ENCODE results near the gene COLGALT1. TPM values are rescaled to one million over a fixed set of nuclear protein-coding genes. Genes with fewer than 3 reads are reported as not detected.

Gene COLGALT1
- total RNA-seq, 6 donors from 2014 or later: 58.3 to 151 (median 116) TPM

GRCh38 chr19:17532557-17532956 lies 22.9 kb upstream of the COLGALT1 start:
- WGBS, 2 donors: 54 to 72% methylated on average over 7 of the region's 7 CpGs
- no peaks in the 10 kb centered on the region for H3K4me1 ChIP-seq
- H3K27ac ChIP-seq: no peak overlapping the region
- TF ChIP-seq EP300 (IDR thresholded peaks at IDR 0.05) (no peak), CTCF (IDR thresholded peaks at IDR 0.05) (no peak), POLR2AphosphoS5 (IDR thresholded peaks at IDR 0.05) (no peak), POLR2A (IDR thresholded peaks at IDR 0.05) (no peak)
- no peak for ATAC-seq (ENCODE audit: low FRiP score in 2 of 2)
- H3K36me3 ChIP-seq: no peaks in the 10 kb centered on the region
- H3K27me3 ChIP-seq: no peaks in the 10 kb centered on the region
- peaks cover 0 to 8% (median 1%) of the 10 kb centered on the region in 4 donors for H3K9me3 ChIP-seq
- no peak for DNase-seq
- H3K4me3 ChIP-seq: no peak overlapping the region

- Histone ChIP-seq H3K36me3 (no peaks in the 10 kb centered on the region), H3K9me3 (no peaks in the 10 kb centered on the region), H3K27ac (no peak overlapping the region), H3K4me1 (peaks cover 9 to 12% (median 11%) of the 10 kb centered on the region in 4 donors), H3K27me3 (no peaks in the 10 kb centered on the region), H3K4me3 (no peak overlapping the region)
- DNase-seq (no peak), ATAC-seq (ENCODE audit: low FRiP score in 2 of 2) (no peak)
- TF ChIP-seq EP300 (IDR thresholded peaks at IDR 0.05): no peak
- no peak for TF ChIP-seq POLR2A (IDR thresholded peaks at IDR 0.05)
- TF ChIP-seq POLR2AphosphoS5 (IDR thresholded peaks at IDR 0.05): no peak
- TF ChIP-seq CTCF (IDR thresholded peaks at IDR 0.05): no peak
Measured at GRCh38 chr19:17534767-17535166, 20.7 kb upstream of the COLGALT1 start.

- H3K4me1 ChIP-seq: peaks cover 9 to 14% (median 12%) of the 10 kb centered on the region in 4 donors
- DNase-seq (no peak), ATAC-seq (ENCODE audit: low FRiP score in 2 of 2) (no peak)
- H3K4me3 ChIP-seq: no peak overlapping the region
- no peaks in the 10 kb centered on the region for H3K9me3 ChIP-seq
- 77 to 82% methylated on average over 6 of the region's 6 CpGs for WGBS, 2 donors
- H3K27me3 ChIP-seq: no peaks in the 10 kb centered on the region
- no peak for TF ChIP-seq POLR2AphosphoS5 (IDR thresholded peaks at IDR 0.05)
- TF ChIP-seq POLR2A (IDR thresholded peaks at IDR 0.05): no peak
- no peak for TF ChIP-seq EP300 (IDR thresholded peaks at IDR 0.05)
- no peak for TF ChIP-seq CTCF (IDR thresholded peaks at IDR 0.05)
- H3K27ac ChIP-seq: no peak overlapping the region
- no peaks in the 10 kb centered on the region for H3K36me3 ChIP-seq
Measured at GRCh38 chr19:17536955-17537354, 18.5 kb upstream of the COLGALT1 start.

- Histone ChIP-seq H3K9me3 (no peaks in the 10 kb centered on the region), H3K4me3 (peak overlapping the region; percentile 27 to 58 (median 49)), H3K27ac (peak overlapping the region in 3 of 4 donors; percentile 30 to 74 (median 35)), H3K36me3 (no peaks in the 10 kb centered on the region), H3K27me3 (no peaks in the 10 kb centered on the region), H3K4me1 (peaks cover 9 to 14% (median 12%) of the 10 kb centered on the region in 4 donors)
- WGBS, 2 donors: 9 to 11% methylated on average over 4 to 7 of the region's 13 CpGs
- TF ChIP-seq CTCF (IDR thresholded peaks at IDR 0.05): no peak
- no peak for TF ChIP-seq POLR2AphosphoS5 (IDR thresholded peaks at IDR 0.05)
- TF ChIP-seq POLR2A (IDR thresholded peaks at IDR 0.05): no peak
- DNase-seq (no peak), ATAC-seq (ENCODE audit: low FRiP score in 2 of 2) (no peak)
Measured at GRCh38 chr19:17538684-17539237, 16.7 kb upstream of the COLGALT1 start.
